HL-60/S4 treated with phorbol 12-myristate 13-acetate at 8.2 ng/mL for 4 days and 3 days (cell line): ENCODE results near the gene RABGAP1.

Experiments used
- in situ Hi-C: fragments of 300-500 bp; cut with MboI; formaldehyde crosslinking; loops from 2 replicates; pipeline ENCODE4 v1.15.0; 2022; ENCODE audit warnings: low sequenced_read_pairs

RABGAP1 gene

GRCh38 chr9:123044586-123044985 is 103.8 kb downstream of the RABGAP1 start:
- in situ Hi-C loops: no loop called here

- in situ Hi-C loops: no loop called here
Observed at GRCh38 chr9:123046406-123047195, 105.8 kb downstream of the RABGAP1 start.

GRCh38 chr9:123048748-123049147 is 107.9 kb downstream of the RABGAP1 start:
- in situ Hi-C loops: no loop called here

- in situ Hi-C loops: no loop called here
Observed at GRCh38 chr9:123049589-123050222, 108.9 kb downstream of the RABGAP1 start.

- in situ Hi-C loops: no loop called here
Observed at GRCh38 chr9:123053046-123053445, 112.2 kb downstream of the RABGAP1 start.

GRCh38 chr9:123053711-123054110 is 112.9 kb downstream of the RABGAP1 start:
- in situ Hi-C loops: no loop called here

GRCh38 chr9:123058834-123059233 is 118.0 kb downstream of the RABGAP1 start:
- in situ Hi-C loops: no loop called here

- in situ Hi-C loops: no loop called here
Observed at GRCh38 chr9:123059472-123060220, 118.8 kb downstream of the RABGAP1 start.

- in situ Hi-C loops: no loop called here
Observed at GRCh38 chr9:123061216-123061615, 120.4 kb downstream of the RABGAP1 start.

DNA sequence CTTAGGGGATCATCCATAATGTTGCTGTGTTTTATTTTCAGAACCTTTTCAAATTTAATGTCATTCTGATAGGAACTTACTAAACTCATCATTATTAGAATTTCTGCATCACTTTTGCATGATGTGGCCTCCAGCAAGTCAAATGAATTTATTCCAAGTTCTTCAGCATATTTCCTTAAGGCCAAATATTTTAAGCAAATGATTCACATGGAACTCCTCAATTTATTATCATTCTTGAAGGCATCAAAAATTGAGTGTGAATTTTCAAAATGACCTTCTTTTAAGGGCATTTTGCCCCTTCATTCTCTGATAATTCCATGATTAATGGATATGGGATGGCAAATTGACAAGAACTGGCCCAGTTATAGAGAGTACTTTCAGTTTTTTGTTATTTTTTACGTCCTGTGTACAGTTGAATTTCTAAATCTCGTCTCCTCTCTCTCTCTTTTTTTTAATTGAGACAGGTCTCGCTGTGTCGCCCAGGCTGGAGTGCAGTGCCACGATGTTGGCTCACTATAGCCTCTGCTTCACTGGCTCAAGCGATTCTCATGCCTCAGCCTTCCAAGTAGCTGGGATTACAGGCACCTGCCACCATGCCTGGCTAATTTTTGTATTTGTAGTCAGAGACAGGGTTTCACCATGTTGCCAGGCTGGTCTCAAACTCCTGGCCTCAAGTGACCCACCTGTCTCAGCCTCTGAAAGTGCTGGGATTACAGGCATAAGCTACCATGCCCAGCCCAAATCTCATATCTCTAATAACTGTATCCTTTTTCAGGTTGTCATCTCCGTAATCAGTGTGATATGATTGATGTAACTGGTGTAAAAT is 121.7 kb downstream of the RABGAP1 start:
- in situ Hi-C loops: no loop called here

DNA sequence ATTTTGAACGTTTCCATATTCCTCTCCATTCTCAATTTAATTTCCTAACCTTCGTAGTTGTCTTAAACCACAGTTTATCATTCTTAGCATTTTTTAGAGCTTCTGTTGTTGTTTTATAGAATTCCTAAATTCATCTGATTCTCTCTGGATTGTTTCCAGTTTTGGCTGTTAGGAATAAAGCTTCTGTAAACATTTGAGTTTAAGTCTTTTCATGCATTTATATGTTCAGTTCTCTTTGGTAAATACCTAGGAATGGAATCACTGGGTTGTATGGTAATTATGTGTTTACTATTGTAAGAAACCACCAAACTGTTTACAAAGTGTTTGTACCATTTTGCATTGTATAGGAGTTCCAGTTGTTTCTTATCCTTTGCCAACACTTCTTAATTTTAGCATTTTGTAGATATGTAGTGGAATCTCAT is 122.4 kb downstream of the RABGAP1 start:
- in situ Hi-C loops: no loop called here

- in situ Hi-C loops: no loop called here
Observed at GRCh38 chr9:123063896-123064295, 123.1 kb downstream of the RABGAP1 start.

- in situ Hi-C loops: no loop called here
Observed at GRCh38 chr9:123064716-123065115, 123.9 kb downstream of the RABGAP1 start.

- in situ Hi-C loops: no loop called here
Observed at GRCh38 chr9:123065196-123065595, 124.4 kb downstream of the RABGAP1 start.

- in situ Hi-C loops: no loop called here
Observed at GRCh38 chr9:123067136-123067535, 126.3 kb downstream of the RABGAP1 start.

DNA sequence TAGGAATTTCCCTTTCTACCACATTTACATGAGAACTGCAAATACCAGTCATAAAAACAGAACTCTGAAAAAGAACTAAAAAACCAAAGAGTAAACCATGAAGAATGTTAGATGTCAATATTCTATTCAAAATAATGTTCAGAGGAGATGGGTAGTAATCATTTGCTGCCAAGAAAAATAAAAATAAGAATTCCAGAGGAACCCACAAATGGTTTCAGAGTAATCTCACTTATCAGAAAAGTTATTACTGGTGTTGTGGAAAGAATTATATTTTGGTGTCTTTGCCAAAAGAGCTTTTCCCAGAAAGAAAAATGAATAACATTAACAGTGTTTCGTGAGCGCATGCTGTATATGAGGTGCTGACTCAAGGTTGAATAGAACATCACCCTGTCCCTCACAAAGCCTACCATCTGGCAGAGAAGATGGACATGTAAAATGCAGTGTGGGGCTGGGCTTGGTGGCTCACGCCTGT is 128.2 kb downstream of the RABGAP1 start:
- in situ Hi-C loops: no loop called here

DNA sequence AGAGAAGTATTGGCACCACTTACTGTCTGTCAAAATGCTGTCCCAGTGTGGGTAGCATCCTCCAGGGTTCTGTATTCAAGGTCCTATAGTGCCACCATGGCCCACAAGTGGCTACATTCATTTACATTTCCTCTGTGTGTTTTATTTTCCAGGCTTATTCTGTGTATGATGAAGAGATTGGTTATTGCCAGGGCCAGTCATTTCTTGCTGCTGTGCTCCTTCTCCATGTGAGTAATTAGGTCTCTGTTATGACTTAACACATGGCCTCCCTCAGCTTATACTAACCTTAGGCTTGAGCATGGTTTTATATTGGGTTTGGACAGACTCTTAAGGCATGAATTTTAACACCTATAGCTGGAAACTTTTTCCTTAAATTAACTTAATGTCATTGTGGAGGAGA is 129.4 kb downstream of the RABGAP1 start:
- in situ Hi-C loops: no loop called here

DNA sequence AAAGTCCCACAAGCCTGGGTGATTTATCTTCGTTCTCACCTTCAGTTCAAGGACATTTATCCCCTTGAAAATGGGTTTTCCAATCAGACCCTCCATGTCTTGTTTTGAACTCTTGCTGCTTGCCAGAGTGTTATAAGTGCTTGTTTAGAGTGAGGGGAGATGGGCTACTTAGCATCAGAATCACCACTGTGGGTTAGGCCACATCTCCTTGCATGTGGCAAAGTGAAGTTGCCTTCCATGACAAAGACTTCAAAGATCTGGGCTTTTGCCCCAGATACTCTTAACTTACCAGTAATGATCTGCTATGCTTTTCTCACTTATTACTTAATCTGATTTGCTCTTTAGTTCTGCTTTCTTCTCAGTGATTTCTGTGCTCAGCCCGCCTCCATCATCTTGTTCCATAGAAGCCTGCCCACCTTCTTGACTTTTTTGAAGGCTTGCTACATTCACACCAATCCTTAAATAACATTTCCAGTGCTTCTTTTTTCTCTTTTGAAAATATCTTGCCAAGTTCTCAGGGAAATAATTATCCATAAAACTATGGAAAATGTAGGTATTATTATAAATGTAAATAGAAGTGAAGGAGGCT is 131.7 kb downstream of the RABGAP1 start:
- in situ Hi-C loops: no loop called here

DNA sequence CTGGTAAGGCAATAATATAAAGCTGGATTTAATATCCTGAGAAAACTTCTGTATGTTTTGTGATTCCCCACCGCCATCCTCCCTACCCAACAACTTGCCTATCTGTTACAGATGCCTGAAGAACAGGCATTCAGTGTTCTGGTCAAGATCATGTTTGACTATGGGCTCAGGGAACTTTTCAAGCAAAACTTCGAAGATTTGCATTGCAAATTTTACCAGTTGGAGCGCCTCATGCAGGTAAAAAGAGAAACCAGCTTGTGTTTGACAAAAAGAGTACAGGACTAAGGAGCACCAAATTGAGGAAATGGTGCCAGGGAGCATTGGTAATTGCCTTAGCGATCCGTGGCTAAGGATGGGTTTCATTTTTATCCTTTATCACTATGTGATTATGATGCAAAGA is 132.6 kb downstream of the RABGAP1 start:
- in situ Hi-C loops: no loop called here

GRCh38 chr9:123073991-123074422 is 133.2 kb downstream of the RABGAP1 start:
- in situ Hi-C loops: no loop called here
